SU-DHL-6 (cell line): ENCODE data around the gene SMIM5.

Experiments
- H2AFZ ChIP-seq: fragments of 200-600 bp; sonication (generic); 2 replicates; pipeline ENCODE4 v1.6.1; 2014; ENCODE audit warnings: low read depth, mild to moderate bottlenecking, moderate library complexity, mixed read lengths, antibody characterized with exemption, low read length; ENCODE audit not compliant: severe bottlenecking
- H3F3A ChIP-seq: fragments of 200-600 bp; shearing (Covaris generic); 2 replicates; pipeline ENCODE4 v1.6.0; 2016; ENCODE audit warnings: antibody characterized with exemption, mild to moderate bottlenecking; ENCODE audit not compliant: insufficient read depth
- H3K27ac ChIP-seq: fragments of 200-600 bp; sonication (generic); 2 replicates; pipeline ENCODE4 v1.5.1; 2016; ENCODE audit warnings: low read depth, mild to moderate bottlenecking, low read length, moderate library complexity, mixed read lengths
- H3K27me3 ChIP-seq: fragments of 200-600 bp; sonication (generic), shearing (Covaris generic); 2 replicates; pipeline ENCODE4 v1.6.0; 2014; ENCODE audit warnings: mild to moderate bottlenecking, low read length
- H3K36me3 ChIP-seq: fragments of 200-600 bp; sonication (generic); 2 replicates; pipeline ENCODE4 v1.6.1; 2014; ENCODE audit warnings: mild to moderate bottlenecking, low read length, mixed read lengths
- H3K4me2 ChIP-seq: fragments of 300-600, 200-600 bp; shearing (Covaris generic), sonication (generic); 2 replicates; pipeline ENCODE4 v1.6.0; 2014; ENCODE audit warnings: low read length, low read depth, mild to moderate bottlenecking; ENCODE audit not compliant: poor library complexity, severe bottlenecking
- H3K4me3 ChIP-seq: fragments of 200-600 bp; sonication (generic); 2 replicates; pipeline ENCODE4 v1.5.1; 2014; ENCODE audit warnings: antibody characterized with exemption, low read length, mild to moderate bottlenecking, mixed read lengths; ENCODE audit not compliant: insufficient read depth, poor library complexity, severe bottlenecking
- H3K79me2 ChIP-seq: fragments of 200-600 bp; sonication (generic); 2 replicates; pipeline ENCODE4 v1.6.1; 2014; ENCODE audit warnings: mild to moderate bottlenecking, low read length, moderate library complexity; ENCODE audit not compliant: insufficient read depth
- H3K9ac ChIP-seq: fragments of 200-600 bp; sonication (generic); 2 replicates; pipeline ENCODE4 v1.7.0; 2014; ENCODE audit warnings: mild to moderate bottlenecking, low read length
- H3K9me2 ChIP-seq: fragments of 200-600 bp; sonication (generic); replicated peaks from 2 replicates; pipeline ENCODE4 v1.6.1; 2014; ENCODE audit warnings: low read length; ENCODE audit not compliant: insufficient read depth
- H3K9me3 ChIP-seq: fragments of 200-600 bp; sonication (generic); 2 replicates; pipeline ENCODE4 v1.6.1; 2014; ENCODE audit warnings: low read length, mixed read lengths; ENCODE audit not compliant: insufficient read depth
- H4K20me1 ChIP-seq: fragments of 200-600 bp; sonication (generic); 2 replicates; pipeline ENCODE4 v1.6.1; 2014; ENCODE audit warnings: low read depth, mild to moderate bottlenecking, antibody characterized with exemption, low read length, moderate library complexity, mixed read lengths
- EZH2phosphoT487 ChIP-seq: fragments of 200-600 bp; sonication (generic), shearing (Covaris generic); conservative IDR thresholded peaks from 2 replicates; pipeline ENCODE4 v1.6.1; 2018; ENCODE audit warnings: mild to moderate bottlenecking, antibody characterized with exemption, low read length, moderate library complexity, mixed read lengths
- TF ChIP-seq, protein P1 (sequence below): fragments of 200-600 bp; sonication (generic); IDR thresholded peaks from one replicate; pipeline ENCODE4 v1.5.1; 2017; ENCODE audit warnings: antibody characterized with exemption, mild to moderate bottlenecking, low read length, moderate library complexity; ENCODE audit not compliant: insufficient read depth, poor library complexity, severe bottlenecking

SMIM5 gene

GRCh38 chr17:75645501-75645888 lies 12.3 kb downstream of the SMIM5 start:
- Histone ChIP-seq H3F3A (no peaks in the 10 kb centered on the region; the same call in 1 of the 2 replicates), H3K4me2 (no peak overlapping the region), H3K9me3 (no peaks in the 10 kb centered on the region), H4K20me1 (no peaks in the 10 kb centered on the region), H3K27ac (no peak overlapping the region), H3K4me3 (no peak overlapping the region), H3K9me2 (no peaks in the 10 kb centered on the region), H3K36me3 (no peaks in the 10 kb centered on the region), H3K79me2 (no peaks in the 10 kb centered on the region), H2AFZ (no peak overlapping the region), H3K9ac (no peak overlapping the region), H3K27me3 (no peaks in the 10 kb centered on the region)
- no peak for TF ChIP-seq EZH2phosphoT487
- TF ChIP-seq, protein P1, sequence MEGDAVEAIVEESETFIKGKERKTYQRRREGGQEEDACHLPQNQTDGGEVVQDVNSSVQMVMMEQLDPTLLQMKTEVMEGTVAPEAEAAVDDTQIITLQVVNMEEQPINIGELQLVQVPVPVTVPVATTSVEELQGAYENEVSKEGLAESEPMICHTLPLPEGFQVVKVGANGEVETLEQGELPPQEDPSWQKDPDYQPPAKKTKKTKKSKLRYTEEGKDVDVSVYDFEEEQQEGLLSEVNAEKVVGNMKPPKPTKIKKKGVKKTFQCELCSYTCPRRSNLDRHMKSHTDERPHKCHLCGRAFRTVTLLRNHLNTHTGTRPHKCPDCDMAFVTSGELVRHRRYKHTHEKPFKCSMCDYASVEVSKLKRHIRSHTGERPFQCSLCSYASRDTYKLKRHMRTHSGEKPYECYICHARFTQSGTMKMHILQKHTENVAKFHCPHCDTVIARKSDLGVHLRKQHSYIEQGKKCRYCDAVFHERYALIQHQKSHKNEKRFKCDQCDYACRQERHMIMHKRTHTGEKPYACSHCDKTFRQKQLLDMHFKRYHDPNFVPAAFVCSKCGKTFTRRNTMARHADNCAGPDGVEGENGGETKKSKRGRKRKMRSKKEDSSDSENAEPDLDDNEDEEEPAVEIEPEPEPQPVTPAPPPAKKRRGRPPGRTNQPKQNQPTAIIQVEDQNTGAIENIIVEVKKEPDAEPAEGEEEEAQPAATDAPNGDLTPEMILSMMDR = no peak

GRCh38 chr17:75645889-75646637 lies 12.8 kb downstream of the SMIM5 start:
- Histone ChIP-seq H3K9me3 (no peaks in the 10 kb centered on the region), H3K4me3 (no peak overlapping the region), H4K20me1 (no peaks in the 10 kb centered on the region), H3K27me3 (no peaks in the 10 kb centered on the region), H3K4me2 (no peak overlapping the region), H2AFZ (no peak overlapping the region), H3K36me3 (no peaks in the 10 kb centered on the region), H3K79me2 (no peaks in the 10 kb centered on the region), H3K9ac (no peak overlapping the region), H3F3A (no peaks in the 10 kb centered on the region; the same call in 1 of the 2 replicates), H3K9me2 (no peaks in the 10 kb centered on the region), H3K27ac (no peak overlapping the region)
- TF ChIP-seq, protein P1 = no peak
- no peak for TF ChIP-seq EZH2phosphoT487

DNA sequence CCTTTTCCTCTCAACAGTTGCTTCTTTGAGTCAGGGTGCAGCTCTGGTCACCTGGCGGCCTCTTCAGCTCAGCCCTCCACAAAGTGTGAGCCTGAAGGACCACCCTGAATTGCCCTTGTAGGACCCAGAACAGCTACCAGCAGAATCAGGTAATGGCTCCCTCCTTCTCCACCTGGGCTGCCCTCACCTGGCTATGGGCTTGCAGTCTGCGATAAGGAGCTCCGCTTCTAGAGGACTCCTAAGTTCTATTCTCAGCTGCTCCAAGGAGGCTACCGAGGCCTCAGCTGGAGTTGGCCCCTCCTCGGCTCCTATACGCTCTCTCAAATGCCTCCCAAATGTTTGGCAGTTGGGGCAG lies 13.4 kb downstream of the SMIM5 start:
- no peaks in the 10 kb centered on the region for H3K36me3 ChIP-seq
- H3K9ac ChIP-seq = no peak overlapping the region
- no peaks in the 10 kb centered on the region for H3K9me3 ChIP-seq
- no peaks in the 10 kb centered on the region; the same call in 1 of the 2 replicates for H3F3A ChIP-seq
- TF ChIP-seq EZH2phosphoT487 = no peak
- TF ChIP-seq, protein P1 = no peak
- no peaks in the 10 kb centered on the region for H3K79me2 ChIP-seq
- H3K27ac ChIP-seq = no peak overlapping the region
- no peak overlapping the region for H2AFZ ChIP-seq
- H3K9me2 ChIP-seq = no peaks in the 10 kb centered on the region
- H3K4me3 ChIP-seq = no peak overlapping the region
- no peak overlapping the region for H3K4me2 ChIP-seq
- no peaks in the 10 kb centered on the region for H4K20me1 ChIP-seq
- H3K27me3 ChIP-seq = no peaks in the 10 kb centered on the region
